ENCODE results near the gene COIL. TPM values are rescaled to one million over a fixed set of nuclear protein-coding genes. Genes with fewer than 3 reads are reported as not detected.

COIL gene
- total and polyA plus RNA-seq, 5 donors: 7.7 to 10.7 (median 9.8) TPM

DNA sequence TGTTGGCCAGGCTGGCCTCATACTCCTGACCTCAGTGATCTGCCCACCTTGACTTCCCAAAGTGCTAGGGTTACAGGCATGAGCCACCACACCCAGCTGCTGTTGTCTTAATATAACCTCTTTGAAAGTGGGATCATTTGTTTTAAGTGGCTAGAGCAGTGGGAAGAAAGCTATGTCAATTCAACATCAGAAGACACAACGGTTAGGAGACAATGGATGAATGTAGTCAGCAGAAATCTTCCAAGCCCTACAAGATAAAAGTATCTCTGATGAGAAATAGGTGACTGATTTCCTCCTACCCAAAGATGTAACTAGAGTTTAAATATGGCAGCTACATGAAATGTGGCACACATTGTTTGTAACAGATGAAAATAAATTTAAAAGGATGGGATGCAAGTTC lies 27.0 kb downstream of the COIL start:
- ATAC-seq (no peak), DNase-seq (no peak)
- Histone ChIP-seq H3K27ac (ENCODE audit: low read length) (no peak overlapping the region), H3K9me3 (ENCODE audit: control insufficient read depth, low read length) (no peaks in the 10 kb centered on the region), H3K4me1 (ENCODE audit: control insufficient read depth, insufficient read depth, low read length) (no peaks in the 10 kb centered on the region), H3K4me3 (ENCODE audit: low read length) (no peak overlapping the region), H3K27me3 (ENCODE audit: control insufficient read depth, insufficient read depth) (no peaks in the 10 kb centered on the region)
- WGBS: 96% methylated on average over 1 of the region's 1 CpG
- intact Hi-C loops (cut with DNase I): loop anchor here in 2 of 4 donors (10.0 kb wide), 1 partner anchor 109 kb away; no protein-coding TSS in a partner anchor

DNA sequence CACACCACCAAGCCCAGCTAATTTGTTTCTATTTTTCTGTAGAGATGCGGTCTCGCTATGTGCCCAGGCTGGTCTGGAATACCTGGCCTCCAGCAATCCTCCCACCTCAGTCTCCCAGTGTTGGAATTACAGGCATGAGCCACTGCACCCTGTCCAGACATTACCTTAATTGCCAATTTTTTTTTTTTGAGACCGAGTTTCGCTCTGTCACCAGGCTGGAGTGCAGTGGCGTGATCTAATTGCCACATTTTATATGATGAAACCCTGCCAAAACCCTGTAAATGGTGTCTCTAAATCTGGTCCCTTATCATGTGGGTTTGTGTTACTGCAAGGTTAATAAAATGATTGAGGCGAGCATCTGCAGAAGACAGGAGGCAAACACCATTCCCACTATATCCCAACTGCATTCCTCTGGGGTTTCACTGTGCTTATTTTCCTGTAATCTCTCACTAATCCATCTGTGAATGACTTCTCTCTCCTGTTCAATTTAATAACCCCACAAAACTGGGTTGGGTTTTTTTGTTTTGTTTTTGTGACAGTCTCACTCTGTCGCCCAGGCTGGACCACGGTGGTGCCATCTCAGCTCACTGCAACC lies 27.6 kb downstream of the COIL start:
- intact Hi-C loops (cut with DNase I): loop anchor here in 2 of 4 donors (10.0 kb wide), 1 partner anchor 108 kb away; no protein-coding TSS in a partner anchor
- no peak overlapping the region for H3K27ac ChIP-seq (ENCODE audit: low read length)
- no peaks in the 10 kb centered on the region for H3K27me3 ChIP-seq (ENCODE audit: control insufficient read depth, insufficient read depth)
- no peak overlapping the region for H3K4me3 ChIP-seq (ENCODE audit: low read length)
- DNase-seq: no peak
- WGBS: 97% methylated on average over 8 of the region's 8 CpGs
- H3K4me1 ChIP-seq (ENCODE audit: control insufficient read depth, insufficient read depth, low read length): no peaks in the 10 kb centered on the region
- no peaks in the 10 kb centered on the region for H3K9me3 ChIP-seq (ENCODE audit: control insufficient read depth, low read length)
- ATAC-seq: no peak

DNA sequence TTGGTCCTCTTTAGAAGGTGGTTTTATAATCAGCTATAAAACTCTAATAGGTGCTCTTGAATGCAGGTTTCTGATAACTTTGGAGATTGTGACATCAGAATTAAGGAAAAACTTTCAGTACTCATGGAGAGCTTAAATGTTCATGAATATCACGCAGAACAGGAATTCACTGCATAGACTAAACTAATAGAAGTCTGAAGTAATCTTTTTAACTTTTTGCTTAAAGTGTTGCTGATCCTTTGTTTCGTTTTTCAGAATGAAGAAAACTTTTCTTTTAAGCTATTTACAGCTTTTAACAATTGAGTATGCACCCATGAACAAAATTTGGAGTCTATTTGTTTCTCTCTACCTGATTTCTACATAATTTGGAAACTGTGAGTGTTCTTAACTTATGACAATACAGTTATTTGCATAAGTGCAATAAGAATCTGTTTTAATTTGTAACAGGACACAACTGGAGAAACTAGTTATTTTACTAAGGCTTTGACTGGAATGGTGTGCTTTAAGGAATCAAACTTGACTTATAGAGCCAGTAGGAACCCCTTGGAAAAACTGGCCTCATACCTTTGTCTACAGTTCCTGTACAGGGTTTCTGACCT lies 30.0 kb downstream of the COIL start:
- Histone ChIP-seq H3K27me3 (ENCODE audit: control insufficient read depth, insufficient read depth) (no peaks in the 10 kb centered on the region), H3K9me3 (ENCODE audit: control insufficient read depth, low read length) (no peaks in the 10 kb centered on the region), H3K4me1 (ENCODE audit: control insufficient read depth, insufficient read depth, low read length) (no peaks in the 10 kb centered on the region), H3K27ac (ENCODE audit: low read length) (no peak overlapping the region), H3K4me3 (ENCODE audit: low read length) (no peak overlapping the region)
- intact Hi-C loops (cut with DNase I): loop anchor here in 2 of 4 donors (10.0 kb wide), 1 partner anchor 106 kb away; no protein-coding TSS in a partner anchor
- ATAC-seq (no peak), DNase-seq (no peak)
- 93% methylated on average over 2 of the region's 2 CpGs for WGBS

DNA sequence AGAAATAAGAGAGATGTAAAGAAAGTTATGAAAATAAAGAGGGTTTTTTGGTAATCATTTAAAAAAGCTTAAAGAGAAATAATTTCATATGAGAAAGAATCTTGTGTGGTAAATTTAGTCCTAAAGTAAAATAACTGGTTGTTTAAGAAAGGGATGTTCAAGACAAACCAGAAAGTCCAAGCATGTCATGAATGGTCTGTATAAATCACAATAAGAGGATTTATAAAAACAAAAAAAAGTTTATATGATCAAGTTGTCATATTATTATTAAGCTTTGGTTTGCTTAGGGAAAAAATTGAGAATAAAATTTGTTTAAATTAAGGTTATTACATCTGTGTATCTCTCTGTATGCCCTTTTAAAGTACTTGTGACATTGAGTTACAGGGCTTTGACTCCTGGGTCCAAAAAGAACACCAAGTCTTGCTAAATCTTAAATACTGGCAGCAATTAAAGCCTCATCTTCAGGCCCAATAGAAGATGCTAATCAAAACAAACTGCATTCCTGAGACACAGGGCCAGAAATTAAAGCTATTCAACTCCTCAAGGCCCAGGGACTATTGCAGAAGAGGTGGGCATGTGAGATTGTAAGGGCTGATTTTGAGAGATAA lies 31.4 kb downstream of the COIL start:
- intact Hi-C loops (cut with DNase I): no loop called here
- no peak for DNase-seq
- Histone ChIP-seq H3K27me3 (ENCODE audit: control insufficient read depth, insufficient read depth) (no peaks in the 10 kb centered on the region), H3K9me3 (ENCODE audit: control insufficient read depth, low read length) (no peaks in the 10 kb centered on the region), H3K4me1 (ENCODE audit: control insufficient read depth, insufficient read depth, low read length) (no peaks in the 10 kb centered on the region), H3K4me3 (ENCODE audit: low read length) (no peak overlapping the region), H3K27ac (ENCODE audit: low read length) (no peak overlapping the region)
- no peak for ATAC-seq

GRCh38 chr17:56928586-56928985 lies 32.3 kb downstream of the COIL start:
- H3K27ac ChIP-seq (ENCODE audit: low read length): no peak overlapping the region
- no peaks in the 10 kb centered on the region for H3K27me3 ChIP-seq (ENCODE audit: control insufficient read depth, insufficient read depth)
- 93% methylated on average over 2 of the region's 2 CpGs for WGBS
- H3K4me3 ChIP-seq (ENCODE audit: low read length): no peak overlapping the region
- no peaks in the 10 kb centered on the region for H3K4me1 ChIP-seq (ENCODE audit: control insufficient read depth, insufficient read depth, low read length)
- no peak for ATAC-seq
- DNase-seq: no peak
- intact Hi-C loops (cut with DNase I): no loop called here
- H3K9me3 ChIP-seq (ENCODE audit: control insufficient read depth, low read length): no peaks in the 10 kb centered on the region

GRCh38 chr17:56926704-56927103 lies 34.1 kb downstream of the COIL start:
- intact Hi-C loops (cut with DNase I): no loop called here

DNA sequence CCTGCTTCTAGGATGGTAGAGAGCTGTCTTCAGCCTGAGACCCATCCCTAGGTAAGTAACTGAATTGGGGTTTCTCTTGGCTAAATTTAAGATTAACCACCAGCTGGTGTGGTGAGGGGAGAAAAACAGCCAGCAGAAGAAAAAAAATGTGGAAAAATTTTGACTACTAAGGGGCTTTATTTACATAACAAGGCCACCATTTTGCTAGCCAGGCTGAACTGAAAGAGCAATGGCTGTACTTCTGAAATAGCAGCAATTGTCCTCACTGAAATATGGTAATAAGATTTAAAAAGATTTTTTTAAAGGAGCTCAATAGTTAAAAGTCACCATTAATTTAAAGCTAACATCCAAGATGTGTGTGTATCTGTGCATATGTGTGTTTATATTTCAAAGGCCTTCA lies 34.6 kb downstream of the COIL start:
- H3K27me3 ChIP-seq (ENCODE audit: control insufficient read depth, insufficient read depth): no peaks in the 10 kb centered on the region
- DNase-seq: no peak
- intact Hi-C loops (cut with DNase I): no loop called here
- H3K9me3 ChIP-seq (ENCODE audit: control insufficient read depth, low read length): no peaks in the 10 kb centered on the region
- no peak overlapping the region for H3K4me3 ChIP-seq (ENCODE audit: low read length)
- no peaks in the 10 kb centered on the region for H3K4me1 ChIP-seq (ENCODE audit: control insufficient read depth, insufficient read depth, low read length)
- ATAC-seq: no peak
- H3K27ac ChIP-seq (ENCODE audit: low read length): no peak overlapping the region

More at GRCh38 chr17:56926704-56927103, 34.1 kb downstream of the COIL start:
- no peak for ATAC-seq
- H3K27me3 ChIP-seq (ENCODE audit: control insufficient read depth, insufficient read depth): no peaks in the 10 kb centered on the region
- H3K4me3 ChIP-seq (ENCODE audit: low read length): no peak overlapping the region
- WGBS: 69% methylated on average over 2 of the region's 2 CpGs
- no peak for DNase-seq
- no peaks in the 10 kb centered on the region for H3K9me3 ChIP-seq (ENCODE audit: control insufficient read depth, low read length)
- no peaks in the 10 kb centered on the region for H3K4me1 ChIP-seq (ENCODE audit: control insufficient read depth, insufficient read depth, low read length)
- H3K27ac ChIP-seq (ENCODE audit: low read length): no peak overlapping the region

DNA sequence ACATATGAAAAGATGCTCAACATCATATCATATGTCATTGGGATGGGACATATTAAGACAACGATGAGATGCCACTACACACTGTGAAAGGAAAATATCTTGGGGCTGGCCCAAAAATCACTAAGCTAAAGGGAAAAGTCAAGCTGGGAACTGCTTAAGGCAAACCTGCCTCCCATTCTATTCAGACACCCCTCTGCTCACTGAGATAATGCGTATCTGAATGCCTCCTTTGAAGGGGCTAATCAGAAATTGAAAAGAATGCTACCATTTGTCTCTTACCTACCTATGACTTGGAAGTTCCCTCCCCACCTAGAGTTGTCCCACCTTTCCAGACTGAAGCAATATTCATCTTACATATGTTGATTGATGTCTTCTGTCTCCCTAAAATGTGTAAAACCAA lies 35.8 kb downstream of the COIL start:
- no peak for DNase-seq

GRCh38 chr17:56919717-56920116 lies 41.1 kb downstream of the COIL start:
- H3K4me3 ChIP-seq (ENCODE audit: low read length): no peak overlapping the region
- H3K4me1 ChIP-seq (ENCODE audit: control insufficient read depth, insufficient read depth, low read length): peaks cover 3% of the 10 kb centered on the region
- intact Hi-C loops (cut with DNase I): no loop called here
- H3K9me3 ChIP-seq (ENCODE audit: control insufficient read depth, low read length): no peaks in the 10 kb centered on the region
- H3K27me3 ChIP-seq (ENCODE audit: control insufficient read depth, insufficient read depth): no peaks in the 10 kb centered on the region
- DNase-seq (no peak), ATAC-seq (no peak)
- no peak overlapping the region for H3K27ac ChIP-seq (ENCODE audit: low read length)
- WGBS: 81% methylated on average over 1 of the region's 1 CpG

More for the DNA sequence above, 35.8 kb downstream of the COIL start:
- no peaks in the 10 kb centered on the region for H3K27me3 ChIP-seq (ENCODE audit: control insufficient read depth, insufficient read depth)
- no peak overlapping the region for H3K27ac ChIP-seq (ENCODE audit: low read length)
- H3K4me3 ChIP-seq (ENCODE audit: low read length): no peak overlapping the region
- no peaks in the 10 kb centered on the region for H3K4me1 ChIP-seq (ENCODE audit: control insufficient read depth, insufficient read depth, low read length)
- H3K9me3 ChIP-seq (ENCODE audit: control insufficient read depth, low read length): no peaks in the 10 kb centered on the region
- intact Hi-C loops (cut with DNase I): no loop called here
- no peak for ATAC-seq
- 87% methylated on average over 2 of the region's 2 CpGs for WGBS

DNA sequence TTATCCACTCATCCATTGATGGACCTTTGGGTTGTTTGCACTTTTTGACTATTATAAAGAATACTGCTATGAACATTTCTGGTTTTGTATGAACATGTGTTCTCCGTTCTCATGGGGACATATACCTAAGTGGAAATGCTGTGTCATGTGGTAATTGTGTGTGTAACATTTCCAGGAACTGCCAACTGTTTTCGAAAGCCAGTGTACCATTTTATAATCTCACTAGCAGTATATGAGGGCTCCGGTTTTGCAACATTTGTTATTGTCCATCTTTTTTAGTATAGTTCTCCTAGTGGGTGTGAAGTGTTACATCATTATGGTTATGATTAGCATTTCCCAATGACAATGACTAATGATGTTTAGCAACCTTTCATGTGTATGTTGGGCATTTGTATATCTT lies 41.9 kb downstream of the COIL start:
- Histone ChIP-seq H3K27ac (ENCODE audit: low read length) (no peak overlapping the region), H3K9me3 (ENCODE audit: control insufficient read depth, low read length) (no peaks in the 10 kb centered on the region), H3K27me3 (ENCODE audit: control insufficient read depth, insufficient read depth) (no peaks in the 10 kb centered on the region), H3K4me1 (ENCODE audit: control insufficient read depth, insufficient read depth, low read length) (peaks cover 3% of the 10 kb centered on the region), H3K4me3 (ENCODE audit: low read length) (no peak overlapping the region)
- ATAC-seq (no peak), DNase-seq (no peak)
- WGBS: 86% methylated on average over 3 of the region's 3 CpGs
- intact Hi-C loops (cut with DNase I): no loop called here

GRCh38 chr17:56917559-56918296 lies 43.1 kb downstream of the COIL start:
- peaks cover 3% of the 10 kb centered on the region for H3K4me1 ChIP-seq (ENCODE audit: control insufficient read depth, insufficient read depth, low read length)
- DNase-seq (no peak), ATAC-seq (no peak)
- 74% methylated on average over 4 of the region's 4 CpGs for WGBS
- intact Hi-C loops (cut with DNase I): no loop called here
- no peaks in the 10 kb centered on the region for H3K27me3 ChIP-seq (ENCODE audit: control insufficient read depth, insufficient read depth)
- H3K27ac ChIP-seq (ENCODE audit: low read length): no peak overlapping the region
- H3K9me3 ChIP-seq (ENCODE audit: control insufficient read depth, low read length): no peaks in the 10 kb centered on the region
- H3K4me3 ChIP-seq (ENCODE audit: low read length): no peak overlapping the region
